ENCODE results near the gene BRCA1.

BRCA1 gene

DNA sequence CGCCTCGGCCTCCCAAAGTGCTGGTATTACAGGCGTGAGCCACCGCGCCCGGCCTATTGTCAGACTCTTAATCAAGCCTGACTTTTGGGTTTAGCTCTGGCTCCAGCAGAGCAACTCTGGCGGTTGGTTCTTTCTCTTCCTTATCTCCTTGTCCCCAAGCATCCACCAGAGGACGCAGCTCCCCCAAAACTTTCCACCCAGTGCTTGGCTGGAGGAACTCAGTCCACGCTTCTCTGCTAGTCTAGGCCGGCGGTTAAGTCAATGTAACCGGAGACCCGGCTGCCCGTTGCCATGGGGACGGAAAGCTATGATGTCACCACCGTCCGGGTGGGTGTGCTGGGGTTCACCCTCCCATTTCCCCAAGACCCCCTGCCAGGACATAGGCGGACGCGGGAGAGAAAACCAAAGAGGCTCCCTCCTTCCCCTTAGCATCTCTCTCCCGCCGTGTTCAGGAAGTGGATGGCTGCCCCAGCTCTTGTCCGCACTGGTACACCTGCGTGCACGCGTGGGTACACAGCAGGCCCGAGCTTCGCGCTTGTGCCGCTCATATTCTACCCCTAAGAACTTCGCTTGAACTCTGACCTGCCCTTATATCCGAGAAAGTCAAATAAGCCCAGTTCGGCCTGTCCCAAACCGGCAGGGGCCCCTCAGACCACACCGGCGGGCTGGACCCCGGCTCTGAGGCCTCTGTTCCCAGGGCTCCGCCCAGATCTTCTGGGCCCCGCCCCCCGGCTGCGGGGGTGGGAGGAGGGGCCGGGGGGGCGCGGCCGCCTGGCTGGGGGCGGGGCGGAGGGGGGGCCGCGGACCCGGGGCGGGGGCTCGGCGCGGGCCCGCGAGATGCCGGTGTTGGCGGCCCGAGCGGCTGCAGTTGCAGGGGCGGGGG, 100.5 kb downstream of the BRCA1 start, which contains the start of gene RND2:
Gene RND2 (plus strand): TSS at position 825 of the 883 bp plus-strand sequence. CDS start 117 bp downstream, outside the sequence.
- DNase-seq = peak; percentile 76 to 83

GRCh38 chr17:43021741-43022512, 103.2 kb downstream of the BRCA1 start, which contains the start of gene VAT1:
Gene VAT1 (minus strand): TSS chr17:43022385. CDS start chr17:43022322, 63 bp downstream.
- DNase-seq = peak; percentile 72 to 78

DNA sequence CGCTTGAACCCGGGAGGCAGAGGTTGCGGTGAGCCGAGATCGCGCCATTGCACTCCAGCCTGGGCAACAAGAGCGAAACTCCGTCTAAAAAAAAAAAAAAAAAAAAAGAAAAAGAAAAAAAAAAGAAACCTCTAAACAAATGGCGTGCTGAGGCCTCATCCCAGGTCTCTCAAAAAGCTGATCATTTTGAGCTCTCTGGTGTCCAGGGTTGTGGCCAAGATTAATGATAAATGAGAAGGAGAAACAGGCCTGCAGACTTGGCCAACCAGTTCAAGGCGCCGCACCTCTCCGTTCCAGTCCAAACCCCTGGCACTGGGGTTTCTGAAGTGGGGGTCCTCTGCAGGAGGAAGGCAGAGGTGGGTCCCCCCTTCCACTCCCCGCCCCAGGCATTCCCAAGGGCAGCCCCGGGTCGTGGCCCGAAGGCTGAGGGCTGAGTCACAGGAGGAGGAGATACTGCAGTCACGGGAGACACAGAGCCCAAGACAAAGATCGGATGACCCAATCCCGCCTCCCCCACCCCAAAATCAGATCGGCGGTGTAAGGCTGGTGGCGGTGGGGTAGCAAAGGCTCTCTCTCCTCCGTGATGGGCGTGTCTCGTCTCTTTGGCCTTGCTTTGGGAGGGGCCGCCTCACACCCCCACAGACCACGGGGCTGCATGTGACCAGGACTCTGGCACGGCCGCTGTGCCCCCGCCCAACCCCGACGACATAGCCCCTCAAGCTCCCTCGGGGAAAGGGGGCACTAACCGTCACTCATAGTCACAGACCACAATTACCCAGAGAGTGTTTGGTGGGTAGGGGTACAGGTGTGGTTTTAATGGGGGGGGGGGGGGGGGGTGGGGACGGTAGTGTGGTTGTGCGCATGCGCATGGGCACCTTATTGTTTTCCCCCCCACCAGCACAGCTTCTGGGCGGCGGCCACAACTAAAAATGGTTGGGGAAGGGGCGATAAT, 104.1 kb downstream of the BRCA1 start:
- DNase-seq = no peak

DNA sequence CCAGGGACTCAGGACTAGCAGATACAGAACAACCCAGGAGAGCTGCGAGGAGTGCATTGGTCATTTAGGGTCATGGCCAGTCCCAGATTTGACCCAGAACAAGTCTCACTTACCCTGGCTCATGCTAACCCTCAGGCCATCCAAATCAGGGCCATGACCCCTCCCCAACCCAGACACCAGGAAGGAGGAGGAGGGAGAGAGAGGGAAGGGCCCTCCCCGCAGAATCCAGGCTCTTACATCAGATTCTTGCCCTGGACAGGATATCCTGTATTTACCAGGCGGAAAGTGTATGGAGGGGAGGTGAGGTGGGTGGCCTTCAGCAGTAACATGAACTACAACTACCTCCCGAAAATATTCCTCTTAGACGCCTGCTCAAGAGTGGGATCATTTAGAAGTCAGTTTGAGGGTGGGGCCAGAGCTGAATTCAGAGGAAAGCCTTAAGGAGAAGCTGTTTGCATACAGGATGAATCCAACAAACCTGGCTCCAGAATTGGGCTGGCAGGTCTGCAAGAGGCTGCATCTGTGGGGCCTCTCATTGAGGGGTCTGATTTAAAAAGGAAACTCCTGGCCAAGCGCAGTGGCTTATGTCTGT, 105.0 kb downstream of the BRCA1 start:
- DNase-seq = no peak

DNA sequence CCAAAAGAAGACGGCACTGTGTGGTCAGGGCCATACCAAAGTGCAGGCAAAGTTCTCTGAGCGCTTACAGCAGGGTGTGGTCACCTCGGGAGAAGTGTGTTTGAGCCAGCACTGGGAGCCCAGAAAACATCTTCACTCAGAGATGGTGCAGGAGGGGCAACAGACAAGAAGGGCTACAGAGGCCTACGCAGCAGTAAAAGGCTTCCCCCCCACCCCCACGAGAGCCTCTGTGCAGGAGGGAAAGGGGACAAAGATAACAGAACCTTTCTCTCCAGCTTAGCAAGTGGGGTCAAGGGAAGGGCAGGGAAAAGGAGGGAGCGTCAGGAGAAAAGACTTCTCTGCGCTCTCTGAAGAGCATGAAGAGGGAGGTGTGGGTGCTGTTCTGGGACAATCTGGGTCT, 105.7 kb downstream of the BRCA1 start:
- no peak for DNase-seq

- no peak for DNase-seq
Measured at GRCh38 chr17:43018932-43019331, 106.2 kb downstream of the BRCA1 start.

GRCh38 chr17:43018008-43018853, 106.9 kb downstream of the BRCA1 start:
- DNase-seq = no peak

DNA sequence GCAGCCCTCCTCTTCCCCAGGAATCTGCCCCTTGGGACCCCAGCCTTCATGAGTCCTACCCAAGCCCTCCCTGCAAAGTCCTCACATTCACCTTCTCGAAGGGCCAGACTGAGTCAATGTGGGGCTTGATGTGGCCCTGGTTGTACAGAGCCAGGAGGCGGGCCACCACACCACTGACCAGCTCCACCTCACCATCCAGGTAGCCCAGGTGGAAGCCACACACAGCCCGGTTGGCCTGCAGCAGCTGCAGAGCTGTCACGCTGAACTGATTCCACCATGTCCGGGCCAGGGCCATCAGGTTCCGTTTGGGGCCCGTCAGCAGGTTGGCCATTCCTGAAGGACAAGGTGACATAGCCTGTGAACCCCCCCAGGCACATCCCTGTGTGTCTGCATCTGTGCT, 108.9 kb downstream of the BRCA1 start:
- no peak for DNase-seq

DNA sequence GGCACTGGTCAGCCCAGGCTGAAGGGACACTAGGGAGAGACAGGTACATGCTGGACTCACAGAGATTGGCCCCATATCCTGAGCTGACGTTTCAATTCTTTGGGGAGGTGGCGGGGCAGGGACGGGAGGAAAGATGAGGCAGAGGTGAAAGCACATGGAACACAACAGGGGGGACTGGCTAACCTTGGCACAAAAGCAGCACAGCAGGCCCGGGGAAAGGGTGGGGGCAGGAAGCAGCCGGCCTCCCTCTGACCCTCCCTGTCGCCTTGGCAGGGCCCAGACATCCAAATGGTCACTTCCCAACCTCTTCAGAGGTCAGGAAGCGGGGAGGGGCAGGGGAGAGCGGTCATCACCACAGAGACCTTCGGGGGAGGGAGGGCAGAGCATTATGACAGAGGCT, 109.6 kb downstream of the BRCA1 start:
- no peak for DNase-seq

GRCh38 chr17:43014649-43015542, 110.3 kb downstream of the BRCA1 start:
- DNase-seq = no peak

- no peak for DNase-seq
Measured at GRCh38 chr17:43014020-43014648, 111.0 kb downstream of the BRCA1 start.

- no peak for DNase-seq
Measured at GRCh38 chr17:43013296-43013695, 111.9 kb downstream of the BRCA1 start.

DNA sequence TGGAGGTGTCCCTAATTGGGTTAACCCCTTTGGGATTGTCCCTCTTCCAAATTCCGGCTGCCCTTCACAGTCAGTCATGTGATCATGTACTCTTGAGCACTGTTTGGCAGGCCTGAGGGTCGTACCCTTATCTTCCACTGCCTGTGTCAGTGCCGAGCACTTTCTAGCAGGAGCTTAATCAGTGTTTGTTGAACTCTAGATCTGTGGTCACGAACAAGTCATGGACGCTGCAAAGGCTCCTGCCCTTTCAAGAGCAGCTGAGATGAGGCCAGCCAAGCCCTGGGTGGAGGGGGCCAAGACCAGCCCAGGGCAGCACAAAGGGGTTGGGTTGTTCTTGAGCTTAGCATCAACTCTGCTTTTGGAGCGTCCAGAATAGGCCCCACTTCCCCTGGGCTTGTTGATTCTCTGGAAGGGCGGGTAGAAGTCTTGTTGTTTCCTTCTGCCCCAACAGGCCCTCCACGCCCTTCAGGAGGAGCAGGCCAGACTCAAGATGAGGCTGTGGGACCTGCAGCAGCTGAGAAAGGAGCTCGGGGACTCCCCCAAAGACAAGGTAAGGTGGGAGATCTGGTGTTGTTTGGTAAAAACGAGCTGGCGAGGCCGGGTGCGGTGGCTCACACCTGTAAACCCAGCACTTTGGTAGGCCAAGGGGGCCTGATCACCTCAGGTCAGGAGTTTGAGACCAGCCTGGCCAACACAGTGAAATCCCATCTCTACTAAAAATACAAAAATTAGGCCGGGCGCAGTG, 113.3 kb downstream of the BRCA1 start:
- no peak for DNase-seq

DNA sequence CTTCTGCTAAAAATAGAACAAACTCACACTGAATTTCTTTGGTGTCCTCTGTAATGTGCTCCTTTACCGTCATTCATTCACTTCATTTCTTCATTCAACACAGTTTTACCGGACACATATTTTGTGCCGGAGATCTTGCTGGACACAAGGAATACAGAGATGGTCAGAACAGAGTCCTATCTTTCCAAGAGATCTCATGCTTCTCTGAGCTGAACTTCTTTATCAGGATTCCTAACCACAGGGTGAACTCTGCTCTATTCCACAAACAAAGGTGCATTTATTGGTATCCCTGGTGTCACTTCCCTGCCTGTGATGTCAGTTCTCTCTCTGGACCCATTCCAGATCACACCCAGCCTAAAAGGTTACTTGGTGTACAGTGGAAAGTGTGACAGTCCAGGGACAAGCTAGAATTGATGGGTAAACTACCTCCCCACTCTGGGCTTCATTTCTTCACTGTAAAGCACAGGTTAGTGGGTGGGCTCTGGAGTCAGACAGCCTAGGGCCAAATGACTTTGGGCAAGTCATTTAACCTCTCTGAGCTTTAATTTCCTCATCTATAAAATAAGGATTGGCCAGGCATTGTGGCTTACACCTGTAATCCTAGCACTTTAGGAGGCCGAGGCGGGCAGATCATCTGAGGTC, 114.4 kb downstream of the BRCA1 start:
- no peak for DNase-seq

DNA sequence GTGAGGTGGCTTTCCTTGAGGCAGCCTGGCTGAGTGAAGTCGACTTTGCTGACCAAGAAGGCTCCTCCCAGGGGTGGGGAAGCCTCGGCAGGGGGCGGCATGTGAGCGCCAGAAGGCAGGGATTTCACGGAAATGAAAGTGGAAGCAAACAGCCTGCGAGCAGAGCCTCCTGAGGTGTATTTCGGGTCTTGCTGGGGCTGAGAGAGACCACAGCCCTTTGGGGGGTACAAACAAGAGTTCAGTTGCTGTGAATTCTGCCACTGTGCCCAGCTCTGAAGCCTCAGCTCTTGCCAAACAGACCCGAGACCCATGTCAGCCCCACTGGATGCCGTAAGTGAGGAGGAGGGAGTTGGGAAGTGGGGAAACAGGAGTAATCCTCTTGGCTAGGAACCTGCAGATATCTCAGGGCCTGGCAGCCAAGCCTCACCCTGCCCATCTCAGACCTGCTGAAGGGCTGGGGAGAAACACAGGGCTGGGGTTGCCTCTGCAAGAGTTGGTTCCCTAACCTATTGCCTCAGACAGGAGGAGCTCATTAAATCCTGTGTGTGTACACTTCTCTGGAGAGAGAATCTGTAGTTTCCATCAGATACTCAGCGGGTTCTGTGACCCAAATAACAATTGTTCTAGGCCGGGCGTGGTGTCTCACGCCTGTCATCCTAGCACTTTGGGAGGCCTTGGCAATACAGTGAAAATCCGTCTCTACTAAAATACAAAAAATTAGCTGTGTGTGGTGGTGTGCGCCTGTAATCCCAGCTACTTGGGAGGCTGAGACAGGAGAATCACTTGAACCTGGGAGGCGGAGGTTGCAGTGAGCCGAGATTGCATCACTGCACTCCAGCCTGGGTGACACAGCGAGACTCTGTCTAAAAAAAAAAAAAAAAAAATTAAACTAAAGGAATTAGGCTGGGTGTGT, 118.3 kb downstream of the BRCA1 start, which contains the start of gene IFI35:
Gene IFI35 (plus strand): TSS at position 146 of the 913 bp plus-strand sequence. CDS start 164 bp downstream, at position 310.
- peak; percentile 86 to 91 for DNase-seq

GRCh38 chr17:43003542-43004172, 121.5 kb downstream of the BRCA1 start:
- DNase-seq = no peak
